Epithelial cell of esophagus (primary cell): ENCODE measurements around the gene COQ10A.
"Not testable (repeated sequence)": the region's sequence is repeated elsewhere in the genome, so short reads cannot be mapped to it uniquely, and the experiment has no call there.

ENCODE experiments used
- DNase-seq: peaks from one replicate; pipeline ENCODE4 v3.0.0; 2010; ENCODE audit warnings: low read depth
- H3K4me3 ChIP-seq: 2 replicates; pipeline ENCODE4 v1.5.1; 2011; ENCODE audit warnings: mild to moderate bottlenecking, low read length, control low read depth
- TF ChIP-seq, protein P1 (sequence below): IDR thresholded peaks from 2 replicates; pipeline ENCODE4 v1.5.1; 2011; ENCODE audit warnings: low read depth, mild to moderate bottlenecking, low read length, control low read depth, inconsistent platforms; ENCODE audit not compliant: insufficient read depth; ENCODE audit errors: missing control alignments

Gene COQ10A

DNA sequence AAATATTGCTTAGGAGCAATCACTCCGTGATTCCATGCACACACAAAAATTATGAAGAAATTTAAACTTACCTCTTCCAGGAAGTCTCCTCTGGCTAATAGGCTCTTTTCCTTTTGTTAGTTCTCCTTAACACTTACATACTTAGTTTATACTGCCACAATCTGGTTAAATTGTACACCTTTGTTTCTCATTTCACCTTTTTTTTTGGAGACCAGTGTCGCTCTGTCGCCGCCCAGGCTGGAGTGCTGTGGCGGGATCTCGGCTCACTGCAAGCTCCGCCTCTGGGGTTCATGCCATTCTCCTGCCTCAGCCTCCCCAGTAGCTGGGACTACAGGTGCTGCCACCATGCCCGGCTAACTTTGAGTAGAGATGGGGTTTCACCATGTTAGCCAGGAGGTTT, 6.4 kb upstream of the COQ10A start:
- H3K4me3 ChIP-seq, result no peak overlapping the region
- DNase-seq, result no peak
- TF ChIP-seq, protein P1, sequence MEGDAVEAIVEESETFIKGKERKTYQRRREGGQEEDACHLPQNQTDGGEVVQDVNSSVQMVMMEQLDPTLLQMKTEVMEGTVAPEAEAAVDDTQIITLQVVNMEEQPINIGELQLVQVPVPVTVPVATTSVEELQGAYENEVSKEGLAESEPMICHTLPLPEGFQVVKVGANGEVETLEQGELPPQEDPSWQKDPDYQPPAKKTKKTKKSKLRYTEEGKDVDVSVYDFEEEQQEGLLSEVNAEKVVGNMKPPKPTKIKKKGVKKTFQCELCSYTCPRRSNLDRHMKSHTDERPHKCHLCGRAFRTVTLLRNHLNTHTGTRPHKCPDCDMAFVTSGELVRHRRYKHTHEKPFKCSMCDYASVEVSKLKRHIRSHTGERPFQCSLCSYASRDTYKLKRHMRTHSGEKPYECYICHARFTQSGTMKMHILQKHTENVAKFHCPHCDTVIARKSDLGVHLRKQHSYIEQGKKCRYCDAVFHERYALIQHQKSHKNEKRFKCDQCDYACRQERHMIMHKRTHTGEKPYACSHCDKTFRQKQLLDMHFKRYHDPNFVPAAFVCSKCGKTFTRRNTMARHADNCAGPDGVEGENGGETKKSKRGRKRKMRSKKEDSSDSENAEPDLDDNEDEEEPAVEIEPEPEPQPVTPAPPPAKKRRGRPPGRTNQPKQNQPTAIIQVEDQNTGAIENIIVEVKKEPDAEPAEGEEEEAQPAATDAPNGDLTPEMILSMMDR, result no peak

DNA sequence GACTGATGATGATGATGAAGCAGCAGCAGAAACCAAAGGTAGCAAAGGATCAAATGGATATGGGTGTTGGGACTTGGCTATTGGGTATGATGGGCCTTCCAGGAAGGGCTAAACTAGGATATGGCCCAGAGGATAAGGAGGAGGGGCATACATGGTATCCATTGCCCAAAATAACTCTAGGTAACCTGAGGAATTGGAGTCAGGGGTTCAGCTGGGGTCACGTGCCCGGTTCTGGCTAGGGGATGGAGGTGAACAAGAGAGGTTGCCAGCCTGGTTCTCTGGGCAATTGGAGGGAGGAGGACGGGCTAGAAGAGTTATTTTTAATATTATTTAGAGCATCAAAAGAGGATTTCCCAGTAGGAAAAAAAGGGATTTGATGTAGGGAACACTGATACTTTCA, 5.8 kb upstream of the COQ10A start:
- DNase-seq, result no peak
- TF ChIP-seq, protein P1, result no peak
- no peak overlapping the region for H3K4me3 ChIP-seq

- TF ChIP-seq, protein P1, result no peak
- DNase-seq, result peak; percentile 91
- no peak overlapping the region for H3K4me3 ChIP-seq
Measured at GRCh38 chr12:56261503-56262232, 5.1 kb upstream of the COQ10A start.

DNA sequence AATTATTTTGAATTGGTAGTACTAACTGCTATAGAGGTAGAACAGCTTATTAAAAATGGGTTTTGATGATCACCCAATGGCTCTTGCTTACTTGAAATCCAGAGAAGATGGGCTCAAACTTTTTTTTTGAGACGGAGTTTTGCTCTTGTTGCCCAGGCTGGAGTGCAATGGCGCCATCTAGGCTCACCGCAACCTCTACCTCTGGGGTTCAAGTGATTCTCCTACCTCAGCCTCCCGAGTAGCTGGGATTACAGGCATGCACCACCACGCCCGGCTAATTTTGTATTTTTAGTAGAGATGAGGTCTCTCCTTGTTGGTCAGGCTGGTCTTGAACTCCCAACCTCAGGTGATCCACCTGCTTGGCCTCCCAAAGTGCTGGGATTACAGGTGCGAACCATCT, 3.8 kb upstream of the COQ10A start:
- DNase-seq, H3K4me3 ChIP-seq: not testable (repeated sequence)

- H3K4me3 ChIP-seq, result peak overlapping the region; percentile 75
- not testable (repeated sequence) for DNase-seq
Measured at GRCh38 chr12:56266068-56266692, 562 bp upstream of the COQ10A start.

GRCh38 chr12:56267443-56268071, 815 bp downstream of the COQ10A start:
- no peak for DNase-seq
- TF ChIP-seq, protein P1, result no peak
- peak overlapping the region; percentile 75 for H3K4me3 ChIP-seq

GRCh38 chr12:56271031-56271430, 4.3 kb downstream of the COQ10A start:
- no peak overlapping the region for H3K4me3 ChIP-seq
- DNase-seq, result peak; percentile 54
- TF ChIP-seq, protein P1, result peak; percentile 58

GRCh38 chr12:56272468-56272867, 5.7 kb downstream of the COQ10A start:
- DNase-seq, H3K4me3 ChIP-seq: not testable (repeated sequence)
